GM19467 (cell line): ENCODE results near the gene SLITRK3.
A peak's percentile ranks its signal among the peaks of the same experiment; 100 is the strongest.
"Not testable (repeated sequence)": the region's sequence is repeated elsewhere in the genome, so short reads cannot be mapped to it uniquely, and the experiment has no call there.

Experiments used
- ATAC-seq: cut with Tn5 transposase; IDR thresholded peaks from one replicate; pipeline ENCODE4 v1.9.1; 2021; ENCODE audit warnings: mild to moderate bottlenecking, moderate library complexity; ENCODE audit not compliant: unreplicated experiment

SLITRK3 gene

DNA sequence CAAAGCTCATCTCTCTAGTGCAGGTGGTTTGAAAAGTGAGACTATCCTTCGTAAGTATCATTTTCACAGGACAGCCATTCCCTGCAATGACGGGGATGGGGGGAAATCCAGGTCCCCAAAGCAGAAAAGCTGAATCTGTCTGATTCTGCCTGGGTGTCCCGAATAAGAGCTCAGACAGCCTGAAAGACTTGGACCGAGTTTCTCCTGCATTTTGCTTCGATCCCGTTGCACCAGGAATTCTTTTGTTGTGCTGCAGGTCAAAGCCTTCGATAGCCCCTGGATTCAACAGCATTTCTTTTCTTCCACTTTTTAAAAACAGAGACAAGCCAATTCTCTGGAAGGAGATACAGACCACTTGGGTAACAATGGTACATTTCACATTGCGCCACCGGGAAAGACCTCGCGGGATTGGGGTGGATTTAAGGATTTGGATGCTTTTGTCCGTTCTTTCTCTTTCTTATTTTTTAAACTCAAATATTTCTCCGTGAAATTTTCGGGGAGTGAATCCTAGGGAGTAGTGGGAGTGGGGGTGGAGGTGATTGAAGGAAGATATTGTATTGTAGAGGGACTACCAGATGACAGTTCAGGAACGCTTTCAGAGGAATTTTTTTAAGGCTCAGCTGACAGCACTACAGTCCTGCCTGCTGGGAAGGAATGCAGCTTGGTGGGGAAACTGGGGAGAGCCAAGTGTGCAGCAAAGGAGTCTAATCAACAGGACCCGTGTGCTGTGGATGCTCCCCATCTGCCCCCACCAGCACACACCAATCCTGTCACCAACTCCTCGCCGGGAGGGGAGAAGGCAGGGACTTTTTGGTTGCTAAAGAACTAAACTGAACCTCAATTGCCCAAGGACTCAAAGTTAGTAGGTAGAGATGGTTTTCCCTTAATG lies 2.6 kb downstream of the SLITRK3 start:
- ATAC-seq, result no peak

DNA sequence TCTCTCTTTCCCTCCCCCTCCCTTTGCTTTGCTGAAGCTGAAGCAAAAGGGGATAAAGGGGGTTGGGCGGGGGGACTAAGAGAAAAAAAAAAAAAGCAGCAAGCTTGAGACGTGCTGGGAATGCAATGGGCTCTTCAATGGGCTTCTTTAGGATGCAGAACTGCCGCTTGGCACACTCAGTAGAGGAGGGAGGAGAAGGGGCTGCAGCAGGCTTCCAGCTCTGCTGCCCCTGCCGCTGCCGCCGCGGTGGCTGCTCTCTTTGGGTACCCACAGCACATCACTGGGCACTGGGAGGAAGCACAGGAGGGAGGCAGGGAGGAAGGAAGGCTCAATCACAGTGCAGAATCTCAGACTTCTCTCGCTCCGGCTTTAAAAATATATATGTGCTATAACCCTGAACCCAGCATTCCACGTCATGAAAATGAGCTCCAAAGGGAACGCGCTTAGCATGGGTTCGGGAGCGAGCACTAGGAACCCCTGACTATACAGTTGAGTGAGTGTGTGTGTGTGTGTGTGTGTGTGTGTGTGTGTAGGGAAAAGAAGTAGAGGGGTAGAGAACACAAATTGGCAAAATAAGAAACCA lies 3.5 kb downstream of the SLITRK3 start:
- ATAC-seq, result no peak

DNA sequence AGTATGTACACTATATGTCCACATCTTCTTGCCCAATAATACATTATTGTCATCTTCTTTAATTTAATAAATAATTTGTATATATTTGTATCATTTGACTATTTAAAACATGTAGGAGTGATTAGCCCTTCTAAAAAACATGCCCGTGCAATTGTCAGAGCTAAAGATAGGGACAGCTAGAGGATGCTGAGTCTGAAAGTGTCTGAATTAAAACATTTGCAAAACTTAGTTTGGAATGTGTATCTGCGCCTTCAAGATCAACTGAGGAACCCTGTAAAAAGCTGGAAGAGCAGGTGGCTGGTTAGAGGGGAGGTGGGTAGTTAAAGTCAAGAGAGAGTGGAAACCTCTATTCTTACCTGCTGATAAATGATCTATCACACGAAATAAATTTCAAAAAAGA lies 4.7 kb downstream of the SLITRK3 start:
- ATAC-seq, result no peak

DNA sequence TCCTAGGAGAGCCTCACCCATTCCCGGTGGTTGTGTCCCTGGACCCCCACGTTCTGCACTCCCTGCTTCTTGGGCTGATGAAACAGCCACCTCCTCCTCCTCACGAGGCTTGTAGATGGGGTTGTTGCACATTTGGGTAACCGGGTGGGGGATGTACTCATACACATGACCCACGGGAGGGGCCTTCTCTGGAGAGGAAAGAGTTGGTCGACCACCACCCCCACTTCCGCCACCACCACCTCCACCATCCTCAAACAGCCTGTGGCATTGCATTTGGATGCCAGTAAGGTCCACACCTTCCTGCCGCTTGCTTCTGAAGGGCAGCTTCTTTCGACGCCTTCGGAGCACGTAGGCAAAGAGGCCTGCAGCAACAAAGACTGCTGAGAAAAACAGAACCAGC lies 7.7 kb downstream of the SLITRK3 start:
- no peak for ATAC-seq

DNA sequence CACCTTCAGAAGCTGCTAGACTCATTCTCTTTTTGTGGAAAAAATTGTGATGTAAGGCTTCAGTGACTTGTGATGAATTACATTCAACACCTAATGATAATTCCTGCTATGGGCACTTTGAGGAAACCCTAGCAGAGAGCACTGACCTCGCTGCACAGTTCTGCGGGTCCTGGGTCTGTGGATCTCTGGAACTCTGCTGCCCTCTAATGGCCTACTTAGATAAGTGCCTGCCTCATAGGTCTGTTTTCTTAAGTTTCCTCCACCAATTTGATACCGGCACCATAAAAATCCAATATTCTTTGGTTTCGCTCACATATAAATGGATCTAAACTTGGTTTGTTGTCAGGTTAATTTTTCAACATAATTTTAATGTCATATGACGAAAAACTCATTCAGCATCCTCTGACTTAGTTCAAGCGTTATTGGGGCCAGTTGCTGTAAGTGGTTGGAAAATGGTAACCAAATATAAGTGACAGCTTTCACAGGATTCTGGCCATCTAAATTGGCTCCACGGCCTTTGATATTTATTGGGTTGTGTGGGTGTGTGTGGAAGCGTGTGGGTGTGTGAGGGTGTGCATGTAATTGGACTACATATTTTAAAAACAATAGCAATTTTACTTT lies 10.4 kb downstream of the SLITRK3 start:
- peak; percentile 96 for ATAC-seq

DNA sequence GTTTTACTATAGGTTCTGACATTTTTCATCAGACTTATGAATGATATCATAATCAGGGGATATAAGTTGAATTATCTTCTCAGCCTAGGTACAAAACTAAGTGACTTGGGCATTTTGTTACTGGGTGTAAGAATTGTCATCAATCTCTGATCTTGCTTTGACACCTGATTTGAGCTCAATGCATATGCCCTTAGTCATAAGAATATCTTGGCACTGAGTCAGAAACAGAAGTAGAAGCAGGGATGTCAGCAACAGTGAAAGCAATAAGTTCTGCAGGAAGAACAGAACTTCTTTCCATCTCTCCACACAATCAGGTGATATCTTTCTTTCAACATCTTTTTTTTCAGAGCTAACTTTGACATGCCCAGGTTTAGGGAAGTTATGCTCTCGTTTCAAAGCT lies 14.6 kb downstream of the SLITRK3 start:
- ATAC-seq, result no peak

DNA sequence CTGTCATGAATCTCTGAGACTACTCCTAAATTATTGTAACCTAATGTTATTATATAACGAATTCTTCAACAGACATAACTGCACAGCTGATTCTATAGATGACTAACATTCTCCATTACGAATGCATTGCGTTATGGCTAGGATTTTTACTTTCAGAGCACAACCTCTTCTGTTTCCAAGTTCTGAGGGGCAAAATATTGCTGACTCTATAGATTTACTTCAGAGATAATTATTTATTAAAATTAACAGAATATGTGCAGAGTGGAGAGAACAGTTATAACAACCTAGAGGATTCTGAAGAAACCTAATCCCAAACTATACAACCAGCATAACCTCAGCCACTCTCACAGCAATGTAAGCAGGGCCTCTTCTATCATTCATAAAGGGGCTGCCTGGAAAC lies 25.9 kb downstream of the SLITRK3 start:
- ATAC-seq, result no peak

DNA sequence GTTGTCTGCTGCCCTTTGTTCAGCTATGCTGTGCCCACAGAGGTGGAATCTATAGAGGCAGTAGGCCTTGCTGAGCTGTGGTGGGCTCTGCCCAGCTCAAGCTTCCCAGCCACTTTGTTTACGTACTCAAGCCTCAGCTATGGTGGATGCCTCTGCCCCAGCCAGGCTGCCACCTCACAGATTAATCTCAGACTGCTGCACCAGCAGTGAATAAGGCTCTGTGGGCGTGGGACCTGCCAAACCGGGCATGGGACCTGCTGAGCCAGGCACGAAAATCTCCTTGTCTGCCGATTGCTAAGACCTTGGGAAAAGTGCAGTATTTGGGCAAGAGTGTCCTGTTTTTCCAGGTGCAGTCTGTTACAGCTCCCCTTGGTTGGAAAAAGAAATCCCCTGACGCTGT lies 26.8 kb downstream of the SLITRK3 start:
- ATAC-seq, result no peak

DNA sequence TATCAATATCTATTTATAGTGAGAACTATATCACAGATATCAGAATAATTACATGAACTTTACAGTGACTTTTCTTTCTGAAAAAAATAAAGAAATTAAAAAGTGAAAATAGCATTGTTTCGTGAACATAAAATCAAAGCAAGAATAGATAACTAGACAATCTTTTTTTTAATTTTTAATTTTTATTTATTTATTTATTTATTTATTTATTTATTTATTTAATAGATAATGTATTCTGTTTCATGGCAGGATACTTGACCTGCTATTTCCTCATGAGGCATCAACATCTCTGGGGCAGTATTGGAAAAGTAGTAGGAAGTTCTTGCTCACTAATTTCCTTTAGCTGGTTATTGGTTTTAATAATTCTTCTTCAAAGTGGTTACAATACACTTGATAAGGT lies 33.3 kb downstream of the SLITRK3 start:
- ATAC-seq, result no peak

DNA sequence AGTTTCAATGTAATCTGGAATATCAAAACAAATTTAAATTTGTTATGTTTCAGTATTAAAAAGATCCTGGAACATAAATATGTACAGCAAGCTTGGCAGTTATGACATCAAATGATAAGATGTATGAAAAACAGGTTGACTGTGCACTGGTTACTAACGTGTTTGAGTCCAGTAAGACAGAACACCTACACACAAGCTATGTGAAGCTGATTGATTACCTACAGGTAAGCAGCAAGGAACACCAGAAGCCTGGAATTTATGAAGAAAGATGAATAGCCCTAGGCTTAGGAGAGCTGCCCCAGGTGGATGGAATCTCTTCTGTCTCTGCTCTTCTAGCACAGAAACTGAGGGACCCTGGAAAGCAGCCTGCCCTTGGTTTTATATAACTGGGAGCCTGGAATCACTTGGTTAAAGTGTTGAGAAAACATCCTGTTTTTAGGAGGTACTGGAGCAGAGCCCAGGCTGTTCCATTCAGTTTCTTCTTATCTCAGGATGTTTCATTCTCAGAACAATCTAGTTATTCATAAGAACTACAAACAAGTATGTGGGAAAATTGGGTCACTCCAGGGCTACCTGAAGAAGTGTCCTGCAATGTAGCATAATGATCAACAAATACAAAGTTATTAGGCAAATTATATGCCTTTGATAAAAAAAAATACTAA lies 36.3 kb downstream of the SLITRK3 start:
- no peak for ATAC-seq

DNA sequence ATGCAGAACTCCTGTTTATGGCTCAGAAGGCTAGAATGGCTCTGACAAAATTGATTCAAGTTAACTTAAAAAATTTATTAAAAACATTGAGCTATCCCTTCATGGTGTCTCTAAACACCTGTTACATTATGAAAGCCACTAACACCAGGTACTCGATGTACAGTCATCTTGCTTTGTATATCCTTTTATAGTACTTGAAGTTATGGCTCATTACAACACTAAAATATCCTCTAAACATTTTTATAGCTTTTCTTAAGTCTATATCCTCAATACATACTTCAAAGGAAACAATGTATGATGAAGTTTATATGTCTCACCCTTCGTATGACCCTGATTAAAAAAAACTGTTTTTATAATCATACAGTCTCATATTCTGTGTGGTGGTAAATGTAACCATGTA lies 38.2 kb downstream of the SLITRK3 start:
- no peak for ATAC-seq

DNA sequence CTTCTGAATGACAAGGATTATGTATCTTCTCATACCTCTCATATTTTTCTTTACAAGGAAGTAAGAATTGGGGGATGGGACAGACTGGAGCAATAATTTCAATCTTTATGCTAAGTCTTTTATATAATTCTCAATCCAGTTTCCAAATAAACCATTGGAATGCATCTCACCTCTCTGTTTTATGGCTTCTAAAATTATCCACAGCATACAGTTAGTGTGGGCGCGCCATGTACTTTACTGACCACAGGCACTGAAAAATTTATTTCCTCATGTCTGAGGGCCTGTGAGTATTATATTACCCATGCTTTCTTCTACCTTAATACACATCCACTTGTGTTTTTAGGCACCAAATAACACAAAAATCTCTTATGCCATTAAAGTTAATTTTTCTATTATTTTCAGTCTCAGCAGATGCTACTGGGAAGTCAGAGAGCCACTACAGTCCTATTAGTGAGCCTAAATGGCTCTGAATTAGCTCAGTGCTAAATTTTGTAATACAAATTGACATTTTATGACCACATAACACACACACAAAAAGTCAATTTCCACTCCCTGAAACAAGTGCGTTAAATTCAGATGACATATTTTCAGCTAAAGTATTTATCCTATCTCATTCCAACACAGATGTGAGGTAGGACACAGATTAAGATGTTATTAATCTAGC lies 39.3 kb downstream of the SLITRK3 start:
- no peak for ATAC-seq

DNA sequence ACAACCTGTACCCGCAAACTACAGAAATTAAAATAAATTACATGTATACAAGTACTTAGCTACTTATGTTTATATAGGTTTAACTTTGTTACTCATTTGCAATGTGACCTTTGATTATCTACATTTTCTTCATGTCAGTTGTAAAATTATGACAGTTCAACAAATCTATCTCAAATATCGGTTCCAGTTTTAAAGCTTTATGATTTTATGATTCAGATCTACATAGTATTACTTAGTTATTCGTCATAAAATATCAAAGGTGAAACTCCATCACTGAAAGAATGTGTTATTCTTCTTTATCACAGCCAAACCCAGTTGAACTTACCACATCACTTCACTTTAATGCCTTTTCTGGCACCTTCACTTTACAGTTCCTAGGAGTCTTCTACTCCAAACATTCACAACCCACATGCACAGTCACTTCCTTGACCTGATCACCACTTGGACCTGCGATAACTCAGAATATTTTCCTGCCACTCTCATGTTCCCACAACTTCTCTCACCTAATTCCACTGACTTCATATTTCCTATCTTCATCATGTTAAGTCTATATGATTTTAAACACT lies 47.2 kb downstream of the SLITRK3 start:
- ATAC-seq, result no peak

DNA sequence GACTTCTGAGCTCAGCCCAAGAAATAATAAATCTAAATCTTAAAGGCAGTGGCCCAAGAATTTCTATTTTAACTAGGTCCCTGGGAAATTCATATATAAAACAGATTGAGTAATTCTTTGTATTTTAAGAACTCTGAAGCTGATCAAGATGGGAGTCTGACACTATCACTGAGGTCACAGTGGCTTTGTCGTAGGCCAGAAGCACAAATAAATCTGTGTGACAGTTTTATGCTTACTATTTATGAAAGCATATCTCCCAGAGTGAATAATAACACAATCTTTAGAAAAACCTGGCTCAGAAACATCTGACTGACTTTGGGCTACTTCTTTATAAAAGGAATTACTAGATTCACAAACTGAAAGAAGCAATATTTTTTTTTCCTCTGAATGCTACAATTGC lies 51.9 kb downstream of the SLITRK3 start:
- no peak for ATAC-seq

DNA sequence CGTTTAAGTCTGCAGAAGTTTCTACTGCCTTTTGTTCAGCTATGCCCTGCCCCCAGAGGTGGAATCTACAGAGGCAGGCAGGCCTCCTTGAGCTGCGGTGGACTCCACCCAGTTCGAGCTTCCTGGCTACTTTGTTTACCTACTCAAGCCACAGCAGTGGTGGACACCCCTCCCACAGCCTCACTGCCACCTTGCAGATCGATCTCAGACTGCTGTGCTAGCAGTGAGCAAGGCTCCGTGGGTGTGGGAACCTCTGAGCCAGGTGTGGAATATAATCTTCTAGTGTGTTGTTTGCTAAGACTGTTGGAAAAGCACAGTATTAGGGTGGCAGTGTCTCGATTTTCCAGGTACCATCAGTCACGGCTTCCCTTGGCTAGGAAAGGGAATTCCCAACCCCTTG lies 56.3 kb downstream of the SLITRK3 start:
- ATAC-seq, result not testable (repeated sequence)
